GM21786 (cell line): Measurements from ENCODE around the gene EBLN1.
"Not testable (repeated sequence)": the region's sequence is repeated elsewhere in the genome, so short reads cannot be mapped to it uniquely, and the experiment has no call there.

Experiments
- ATAC-seq: cut with Tn5 transposase; IDR thresholded peaks from one replicate; pipeline ENCODE4 v1.9.1; 2021; ENCODE audit not compliant: unreplicated experiment

The EBLN1 gene

GRCh38 chr10:22228943-22229801, 11.4 kb upstream of the EBLN1 start:
- peak; percentile 76 for ATAC-seq

- ATAC-seq, result no peak
Observed at GRCh38 chr10:22228167-22228938, 10.5 kb upstream of the EBLN1 start.

DNA sequence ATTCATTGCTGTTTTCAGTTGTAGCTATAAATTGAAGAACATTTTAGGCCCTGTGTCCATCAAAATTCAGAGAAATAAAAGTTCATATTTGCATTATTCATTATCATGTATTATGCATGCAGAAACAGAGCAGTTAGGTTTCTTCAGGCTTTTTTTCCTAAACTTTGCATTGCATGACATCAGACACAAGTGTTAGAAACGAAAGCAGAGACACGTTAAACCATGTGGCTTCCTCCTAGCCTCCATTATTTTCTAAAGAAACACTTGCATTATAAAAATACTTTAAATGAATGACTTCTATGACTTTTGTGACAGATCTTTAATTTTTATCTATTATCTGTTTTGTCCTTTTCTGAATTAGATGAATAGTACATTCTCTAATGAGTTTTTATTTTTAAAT, 8.8 kb upstream of the EBLN1 start:
- ATAC-seq, result no peak

- ATAC-seq, result peak; percentile 68
Observed at GRCh38 chr10:22222236-22223190, 4.7 kb upstream of the EBLN1 start.

GRCh38 chr10:22219308-22219707, 1.5 kb upstream of the EBLN1 start:
- no peak for ATAC-seq

DNA sequence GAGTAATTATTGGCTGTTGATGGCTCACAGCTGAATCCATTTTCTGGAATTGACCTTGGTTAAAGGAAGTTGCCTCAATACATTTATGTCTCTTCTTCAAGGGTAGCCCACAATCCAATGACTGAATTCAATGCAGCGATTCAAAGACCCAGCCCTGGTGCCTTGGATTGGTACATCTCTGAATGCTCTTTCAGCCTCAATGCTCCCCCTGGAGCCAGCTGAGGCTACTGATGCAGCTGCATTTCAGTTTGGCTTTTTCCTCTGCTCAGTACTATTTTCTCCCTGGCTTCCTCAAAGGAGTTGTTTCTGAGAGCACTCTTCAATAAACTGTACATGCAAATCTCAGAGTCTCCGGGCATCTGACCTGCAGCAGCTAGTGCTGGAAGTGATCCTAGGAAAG, 633 bp upstream of the EBLN1 start:
- no peak for ATAC-seq

GRCh38 chr10:22217084-22217483, 731 bp downstream of the EBLN1 start:
- ATAC-seq, result not testable (repeated sequence)

- ATAC-seq, result no peak
Observed at GRCh38 chr10:22210267-22210666, 7.5 kb downstream of the EBLN1 start.

DNA sequence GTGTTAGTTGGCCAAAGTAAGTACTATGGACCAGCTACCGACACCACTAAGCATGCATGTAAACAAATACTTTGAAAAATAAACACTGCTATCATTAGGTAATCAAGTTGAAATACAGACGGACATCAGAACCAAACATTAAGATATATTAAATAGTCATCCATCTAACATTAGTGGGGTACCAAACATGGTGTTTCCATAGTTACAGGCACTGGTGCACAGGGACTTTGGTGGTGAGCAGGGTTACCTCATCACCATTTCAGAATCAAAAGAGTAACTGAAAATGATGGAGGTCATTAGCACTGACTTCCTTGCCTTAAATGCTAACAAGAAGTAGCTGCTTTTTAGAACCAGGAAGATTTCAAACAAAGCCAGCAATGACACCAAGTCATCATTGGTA, 23.9 kb downstream of the EBLN1 start:
- ATAC-seq, result no peak

GRCh38 chr10:22185586-22185985, 32.2 kb downstream of the EBLN1 start:
- no peak for ATAC-seq

DNA sequence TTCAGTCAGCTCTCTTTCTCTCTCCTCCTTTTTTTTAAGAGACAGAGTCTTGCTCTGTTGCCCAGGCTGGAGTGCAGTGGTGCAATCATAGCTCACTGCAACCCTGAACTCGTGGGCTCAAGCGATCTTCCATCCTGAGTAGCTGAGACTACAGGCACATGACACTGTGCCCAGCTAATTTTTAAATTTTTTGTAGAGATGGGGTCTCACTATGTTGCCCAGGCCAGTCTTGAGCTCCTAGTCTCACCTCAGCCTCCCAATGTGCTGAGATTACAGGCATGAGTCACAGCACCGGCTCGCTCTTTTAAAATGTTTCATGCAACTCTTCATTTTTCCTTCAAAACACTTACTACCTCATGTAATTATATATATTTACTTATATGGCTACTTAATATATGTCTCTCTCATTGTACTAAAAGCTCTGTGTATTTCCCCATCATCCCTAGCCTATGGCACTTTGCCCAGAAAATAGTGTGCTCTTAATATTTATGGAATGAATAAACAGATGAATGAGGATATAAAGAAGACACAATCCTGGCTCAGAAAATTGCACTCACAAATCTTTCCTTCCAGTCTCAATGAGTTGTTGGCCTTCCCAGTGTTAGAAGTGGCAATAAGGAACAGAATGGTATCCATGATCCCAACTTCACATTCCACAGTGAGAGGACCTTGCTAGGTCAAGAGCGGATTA, 33.9 kb downstream of the EBLN1 start:
- no peak for ATAC-seq

DNA sequence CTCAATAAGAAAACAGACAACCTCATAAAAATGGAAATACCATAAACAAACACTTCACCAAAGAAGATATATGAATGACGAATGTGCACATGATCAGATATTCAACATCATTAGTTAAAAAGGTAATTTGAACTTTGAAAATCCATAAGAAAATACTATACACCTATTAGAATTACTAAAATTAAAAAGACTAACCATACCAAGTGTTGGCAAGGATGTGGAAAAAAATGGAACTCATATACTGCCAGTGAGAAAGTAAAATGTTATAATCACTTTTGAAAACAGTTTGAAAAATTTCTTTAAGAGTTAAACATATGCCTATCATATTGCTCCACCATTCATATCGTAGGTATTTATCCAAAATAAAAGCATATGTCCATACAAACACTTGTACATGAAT, 37.1 kb downstream of the EBLN1 start:
- no peak for ATAC-seq

- no peak for ATAC-seq
Observed at GRCh38 chr10:22174442-22174841, 43.4 kb downstream of the EBLN1 start.

DNA sequence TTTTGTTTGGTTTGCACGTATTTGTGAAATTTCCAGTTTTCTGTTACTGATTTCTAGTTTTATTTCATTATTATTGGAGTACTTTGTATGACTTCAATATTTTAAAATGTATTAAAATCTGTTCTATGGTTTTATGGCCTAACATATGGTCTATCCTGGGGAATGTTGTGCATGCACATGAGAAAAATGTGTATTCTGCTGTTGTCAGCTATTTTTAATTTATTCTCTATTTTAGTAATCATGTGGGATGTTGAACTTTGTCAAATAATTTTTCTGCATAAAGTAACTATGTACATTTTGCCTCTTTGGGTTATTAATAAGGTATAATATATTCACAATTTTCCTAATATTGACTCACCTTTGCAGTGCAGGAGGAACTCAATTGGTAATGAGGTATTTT, 46.7 kb downstream of the EBLN1 start:
- ATAC-seq, result no peak

GRCh38 chr10:22170582-22170981, 47.2 kb downstream of the EBLN1 start:
- ATAC-seq, result no peak

DNA sequence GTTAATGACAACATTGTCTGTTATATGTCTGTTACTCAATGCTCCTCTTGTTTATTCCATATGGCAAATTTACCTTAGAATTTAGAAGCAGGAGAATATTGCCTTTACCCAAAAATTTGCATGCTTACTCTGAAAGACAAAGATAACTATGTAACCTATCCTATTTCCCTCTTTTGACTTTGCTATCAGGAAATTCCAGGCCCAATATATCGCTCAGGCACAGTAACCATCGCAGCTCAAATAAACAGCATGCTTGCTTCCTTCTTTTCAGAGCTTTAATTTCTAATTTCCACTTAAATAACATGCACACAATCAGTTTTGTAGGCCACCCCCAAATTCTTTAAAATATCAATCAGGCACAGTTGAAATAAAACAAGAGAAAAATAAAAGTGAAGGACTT, 57.8 kb downstream of the EBLN1 start:
- no peak for ATAC-seq

GRCh38 chr10:22159180-22159579, 58.6 kb downstream of the EBLN1 start:
- no peak for ATAC-seq
